Kidney epithelial cell (primary cell): ENCODE data around the gene GFPT1. TPM values are rescaled to one million over a fixed set of nuclear protein-coding genes. Genes with fewer than 3 reads are reported as not detected.

Experiments
- DNase-seq: peaks from one replicate; pipeline ENCODE4 v3.0.0-alpha.2; 2010; ENCODE audit warnings: low read depth
- H3K27me3 ChIP-seq: 2 replicates; pipeline ENCODE4 v1.6.0; 2011; ENCODE audit warnings: low read length; ENCODE audit not compliant: control insufficient read depth, insufficient read depth
- H3K36me3 ChIP-seq: 2 replicates; pipeline ENCODE4 v1.5.1; 2011; ENCODE audit warnings: low read length; ENCODE audit not compliant: control insufficient read depth, insufficient read depth
- H3K4me3 ChIP-seq: 2 replicates; pipeline ENCODE4 v1.5.1; 2011; ENCODE audit warnings: low read depth, mild to moderate bottlenecking, control low read depth, low read length
- total RNA-seq: library from RNA; depleted of rRNA; stranded (reverse); fragments of >200 nt; gene quantifications from 2 replicates; pipeline ENCODE4 v1.2.3, GENCODE V29; 2015
- TF ChIP-seq, protein P1 (sequence below): IDR thresholded peaks from 2 replicates; pipeline ENCODE4 v1.5.1; 2011; ENCODE audit warnings: mild to moderate bottlenecking, moderate library complexity, low read length, control low read depth, inconsistent platforms; ENCODE audit not compliant: insufficient read depth, poor library complexity, severe bottlenecking

GFPT1 gene
- total RNA-seq, 1 donor from 2014 or later: 59.5 TPM

DNA sequence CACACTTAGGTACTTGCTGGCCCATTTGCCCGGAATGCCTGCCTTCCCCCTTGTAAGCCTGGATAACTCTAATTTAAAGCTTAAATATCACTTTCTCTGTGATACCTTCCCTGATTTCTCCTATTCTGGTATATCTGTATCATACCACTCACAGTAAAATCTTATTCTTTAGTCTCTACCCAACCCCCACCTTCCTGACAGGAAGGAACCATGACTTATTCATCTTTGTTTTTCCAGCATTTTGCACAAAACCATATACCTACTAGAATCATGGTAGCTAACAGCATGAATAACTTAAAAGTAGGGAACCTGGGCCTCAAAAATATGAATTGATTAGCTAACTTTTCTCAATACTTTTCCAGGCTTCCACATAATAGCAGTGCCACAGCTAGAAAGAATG is 111.5 kb downstream of the GFPT1 start:
- no peaks in the 10 kb centered on the region for H3K36me3 ChIP-seq
- no peaks in the 10 kb centered on the region for H3K27me3 ChIP-seq
- H3K4me3 ChIP-seq: no peak overlapping the region
- TF ChIP-seq, protein P1, sequence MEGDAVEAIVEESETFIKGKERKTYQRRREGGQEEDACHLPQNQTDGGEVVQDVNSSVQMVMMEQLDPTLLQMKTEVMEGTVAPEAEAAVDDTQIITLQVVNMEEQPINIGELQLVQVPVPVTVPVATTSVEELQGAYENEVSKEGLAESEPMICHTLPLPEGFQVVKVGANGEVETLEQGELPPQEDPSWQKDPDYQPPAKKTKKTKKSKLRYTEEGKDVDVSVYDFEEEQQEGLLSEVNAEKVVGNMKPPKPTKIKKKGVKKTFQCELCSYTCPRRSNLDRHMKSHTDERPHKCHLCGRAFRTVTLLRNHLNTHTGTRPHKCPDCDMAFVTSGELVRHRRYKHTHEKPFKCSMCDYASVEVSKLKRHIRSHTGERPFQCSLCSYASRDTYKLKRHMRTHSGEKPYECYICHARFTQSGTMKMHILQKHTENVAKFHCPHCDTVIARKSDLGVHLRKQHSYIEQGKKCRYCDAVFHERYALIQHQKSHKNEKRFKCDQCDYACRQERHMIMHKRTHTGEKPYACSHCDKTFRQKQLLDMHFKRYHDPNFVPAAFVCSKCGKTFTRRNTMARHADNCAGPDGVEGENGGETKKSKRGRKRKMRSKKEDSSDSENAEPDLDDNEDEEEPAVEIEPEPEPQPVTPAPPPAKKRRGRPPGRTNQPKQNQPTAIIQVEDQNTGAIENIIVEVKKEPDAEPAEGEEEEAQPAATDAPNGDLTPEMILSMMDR: no peak
- no peak for DNase-seq

DNA sequence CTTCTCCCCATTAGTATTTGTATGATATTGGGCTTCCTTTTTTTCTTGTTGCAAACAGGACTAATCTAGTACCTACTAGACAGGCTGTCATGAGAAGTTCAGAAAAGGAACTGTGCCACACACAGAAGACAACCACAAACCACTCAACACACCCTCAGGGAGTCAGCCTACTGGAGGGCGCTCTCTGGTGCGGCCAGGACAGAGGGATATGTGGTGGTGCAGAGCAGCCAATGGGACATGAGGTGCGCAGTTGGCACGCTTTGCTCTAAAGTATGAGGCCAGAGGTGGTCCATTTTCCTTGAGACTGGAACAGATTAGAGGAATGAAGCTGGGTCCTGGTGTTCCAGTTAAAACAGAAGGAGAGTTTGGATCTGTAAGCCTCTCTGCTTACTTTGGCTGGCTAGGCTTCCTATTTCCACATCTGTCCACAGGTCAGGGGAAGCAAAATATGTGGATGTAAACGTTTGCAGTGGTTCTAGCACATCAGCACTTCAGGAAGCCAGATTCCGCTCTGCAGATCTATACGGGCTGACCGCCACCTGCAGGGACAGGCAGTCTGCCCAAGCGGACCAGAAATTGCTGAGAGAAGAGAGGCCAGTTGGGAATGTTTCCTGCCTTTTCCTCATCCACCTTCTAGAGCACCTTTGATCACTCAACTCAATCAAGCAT is 114.1 kb downstream of the GFPT1 start:
- Histone ChIP-seq H3K36me3 (no peaks in the 10 kb centered on the region), H3K27me3 (no peaks in the 10 kb centered on the region), H3K4me3 (no peak overlapping the region)
- TF ChIP-seq, protein P1: no peak
- DNase-seq: no peak

DNA sequence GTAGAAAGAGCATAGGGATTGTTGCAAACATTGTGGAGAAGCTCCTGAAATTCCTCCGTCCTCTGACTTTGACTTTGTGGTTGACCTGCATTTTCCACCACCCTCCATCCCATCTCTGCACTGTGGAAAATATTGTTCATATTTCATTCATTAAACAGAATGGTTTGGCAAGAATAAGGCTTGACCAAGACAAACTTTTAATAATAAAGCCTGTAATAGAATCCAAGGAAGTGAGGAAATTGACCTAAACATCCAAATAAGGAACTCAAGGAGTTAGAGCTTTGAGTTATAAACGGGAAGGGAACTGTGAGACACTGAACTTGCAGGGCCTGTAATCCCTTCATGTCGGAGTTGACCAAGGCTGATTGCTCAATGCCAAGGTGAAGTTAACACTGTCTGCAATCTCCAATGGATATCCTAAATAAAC is 115.2 kb downstream of the GFPT1 start:
- H3K4me3 ChIP-seq: no peak overlapping the region
- H3K27me3 ChIP-seq: no peaks in the 10 kb centered on the region
- DNase-seq: no peak
- H3K36me3 ChIP-seq: no peaks in the 10 kb centered on the region
- TF ChIP-seq, protein P1: no peak

Other genes with a start within 250 kb of the GFPT1 start
- 25.4 and 28.4 TPM in 2 replicates for gene NFU1, start 50.2 kb upstream of the GFPT1 start, total RNA-seq